Mucosa of stomach (tissue), 1 donor: ENCODE results near the gene MAP3K20.
A peak's percentile ranks its signal among the peaks of the same experiment; 100 is the strongest.
"Not testable (repeated sequence)": the region's sequence is repeated elsewhere in the genome, so short reads cannot be mapped to it uniquely, and the experiment has no call there.

Source experiments
- H3K27me3 ChIP-seq: one replicate; pipeline ENCODE4 v1.7.0; 2013; ENCODE audit warnings: mild to moderate bottlenecking, low read length; ENCODE audit not compliant: control insufficient read depth, insufficient read depth
- H3K36me3 ChIP-seq: one replicate; pipeline ENCODE4 v1.7.0; 2013; ENCODE audit warnings: low read length; ENCODE audit not compliant: control insufficient read depth, insufficient read depth
- H3K4me1 ChIP-seq: one replicate; pipeline ENCODE4 v1.7.0; 2013; ENCODE audit warnings: mild to moderate bottlenecking, low read length; ENCODE audit not compliant: control insufficient read depth, insufficient read depth
- H3K4me3 ChIP-seq: one replicate; pipeline ENCODE4 v1.7.0; 2013; ENCODE audit warnings: low read length
- H3K9ac ChIP-seq: one replicate; pipeline ENCODE4 v1.7.0; 2013; ENCODE audit warnings: mild to moderate bottlenecking, low read length, moderate library complexity
- H3K9me3 ChIP-seq: one replicate; pipeline ENCODE4 v1.7.0; 2013; ENCODE audit warnings: mild to moderate bottlenecking, low read length, moderate library complexity; ENCODE audit not compliant: control insufficient read depth
- donor health status: Pancreatic carcinoma.

Gene MAP3K20

GRCh38 chr2:173075781-173076580, at the start of gene MAP3K20:
MAP3K20 (plus strand) TSS chr2:173075846; CDS start chr2:173091032, 15,186 bp downstream.
- H3K4me3 ChIP-seq = peak within 1 kb of the TSS; percentile 60
- H3K27me3 ChIP-seq = no peaks in the 10 kb centered on the region
- H3K9ac ChIP-seq = peak within 1 kb of the TSS; percentile 92
- H3K36me3 ChIP-seq = no peaks in the 10 kb centered on the region
- no peaks in the 10 kb centered on the region for H3K9me3 ChIP-seq
- H3K4me1 ChIP-seq = no peaks in the 10 kb centered on the region

GRCh38 chr2:173026479-173026878, 49.2 kb upstream of the MAP3K20 start:
- Histone ChIP-seq H3K9me3 (no peaks in the 10 kb centered on the region), H3K4me1 (peaks cover 4% of the 10 kb centered on the region)

DNA sequence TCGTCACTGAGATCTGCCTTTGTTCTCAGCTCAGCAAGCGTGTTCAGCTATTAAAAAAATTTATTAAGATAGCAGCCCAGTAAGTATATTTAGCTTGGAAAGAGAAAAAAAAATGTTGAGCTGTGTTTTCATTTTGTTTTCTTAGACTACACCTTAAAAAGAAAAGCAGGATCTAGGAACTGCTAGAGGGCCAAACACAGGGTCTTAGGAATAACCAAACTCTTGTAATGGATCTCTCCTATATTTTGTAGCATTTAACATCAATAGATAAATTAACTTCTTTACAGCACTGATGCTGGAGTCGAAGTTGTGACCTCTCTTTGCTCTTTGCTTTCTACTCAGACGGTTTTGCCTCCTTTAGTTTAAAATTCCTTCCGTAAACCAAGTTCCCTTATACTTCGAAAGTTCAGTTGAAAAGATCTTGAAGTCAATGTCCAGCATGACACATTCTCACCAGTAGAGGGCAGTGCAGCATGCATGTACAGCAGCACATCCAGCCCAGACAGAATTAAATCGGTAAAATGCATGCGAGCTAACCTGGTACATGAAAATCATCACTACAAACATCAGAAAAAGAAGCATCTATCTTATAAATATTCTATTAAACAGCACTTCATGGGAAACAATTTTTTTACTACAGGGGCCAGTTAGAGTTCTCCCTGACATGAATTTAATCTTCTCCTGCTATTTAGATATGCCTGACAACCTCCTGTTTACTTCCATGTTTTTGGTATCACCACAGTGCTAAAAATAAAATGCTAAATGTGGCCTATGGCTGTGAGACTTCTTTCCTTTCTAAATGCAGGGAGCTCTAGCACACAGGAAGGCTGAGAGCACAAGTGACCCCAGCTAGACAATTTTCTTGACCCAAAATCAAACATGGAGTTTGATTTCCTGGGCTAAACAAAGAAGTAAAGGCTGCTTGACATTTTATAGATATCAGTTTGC, 48.2 kb upstream of the MAP3K20 start:
- peaks cover 4% of the 10 kb centered on the region for H3K4me1 ChIP-seq
- H3K9me3 ChIP-seq = no peaks in the 10 kb centered on the region
- H3K9ac ChIP-seq = no peak overlapping the region
- no peaks in the 10 kb centered on the region for H3K27me3 ChIP-seq
- H3K4me3 ChIP-seq = no peak overlapping the region
- no peaks in the 10 kb centered on the region for H3K36me3 ChIP-seq

More at GRCh38 chr2:173026479-173026878, 49.2 kb upstream of the MAP3K20 start:
- H3K27me3 ChIP-seq = no peaks in the 10 kb centered on the region
- no peak overlapping the region for H3K9ac ChIP-seq
- no peak overlapping the region for H3K4me3 ChIP-seq
- H3K36me3 ChIP-seq = no peaks in the 10 kb centered on the region

GRCh38 chr2:173028141-173028540, 47.5 kb upstream of the MAP3K20 start:
- Histone ChIP-seq H3K9ac (no peak overlapping the region), H3K36me3 (no peaks in the 10 kb centered on the region), H3K27me3 (no peaks in the 10 kb centered on the region), H3K4me1 (peaks cover 4% of the 10 kb centered on the region), H3K9me3 (no peaks in the 10 kb centered on the region), H3K4me3 (no peak overlapping the region)

- no peak overlapping the region for H3K9ac ChIP-seq
- peaks cover 4% of the 10 kb centered on the region for H3K4me1 ChIP-seq
- no peaks in the 10 kb centered on the region for H3K27me3 ChIP-seq
- H3K9me3 ChIP-seq = no peaks in the 10 kb centered on the region
- H3K36me3 ChIP-seq = no peaks in the 10 kb centered on the region
- H3K4me3 ChIP-seq = no peak overlapping the region
Observed at GRCh38 chr2:173028671-173029070, 47.0 kb upstream of the MAP3K20 start.

DNA sequence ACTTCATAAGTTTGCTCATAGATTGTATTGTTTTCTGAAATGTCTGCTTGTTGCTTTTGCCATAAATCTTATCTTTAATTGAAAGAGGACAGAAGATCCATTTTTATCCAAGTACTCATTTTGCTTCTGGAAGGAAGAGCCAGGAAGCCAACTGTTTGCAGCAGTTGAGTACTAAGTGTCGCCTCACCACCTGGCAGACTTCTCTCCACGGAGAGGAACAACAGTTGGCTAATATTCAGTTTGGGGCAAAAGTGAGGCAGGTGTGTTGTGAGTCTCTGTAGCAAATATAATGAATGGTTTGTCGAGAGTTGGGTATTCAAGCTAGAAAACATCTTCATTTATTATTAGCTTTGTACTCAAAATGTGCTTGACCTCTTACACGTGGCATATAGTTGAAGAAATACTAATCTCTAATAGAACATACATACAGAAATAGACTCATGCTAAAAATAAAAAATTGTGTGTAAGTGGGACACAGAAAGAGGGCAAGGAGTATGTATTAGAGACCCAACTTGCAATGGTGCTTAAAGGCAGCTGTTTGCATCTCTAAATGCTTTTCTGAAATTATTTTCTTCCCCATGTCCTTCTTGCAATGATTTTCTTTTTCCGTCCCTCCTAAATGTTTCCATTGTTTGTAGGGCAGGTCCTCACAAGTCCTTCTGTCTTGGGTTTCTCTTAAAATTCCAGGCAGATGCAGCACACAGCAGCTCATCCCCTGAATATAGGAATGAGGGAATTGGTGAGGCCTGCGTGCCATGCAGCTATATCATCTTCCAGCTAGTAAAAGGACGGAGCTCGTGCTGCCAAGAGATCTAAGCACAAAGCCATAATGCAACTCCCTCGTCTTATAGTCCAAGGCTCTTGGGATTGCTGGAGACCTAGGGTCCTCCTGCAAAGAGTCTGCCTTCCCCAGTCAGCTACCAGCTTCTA, 44.8 kb upstream of the MAP3K20 start:
- H3K4me1 ChIP-seq = peaks cover 5% of the 10 kb centered on the region

GRCh38 chr2:173032032-173032431, 43.6 kb upstream of the MAP3K20 start:
- no peaks in the 10 kb centered on the region for H3K27me3 ChIP-seq
- H3K9ac ChIP-seq = no peak overlapping the region
- no peaks in the 10 kb centered on the region for H3K9me3 ChIP-seq
- no peaks in the 10 kb centered on the region for H3K36me3 ChIP-seq
- no peak overlapping the region for H3K4me3 ChIP-seq
- H3K4me1 ChIP-seq = peaks cover 11% of the 10 kb centered on the region

More for the DNA sequence above, 44.8 kb upstream of the MAP3K20 start:
- Histone ChIP-seq H3K9me3 (no peaks in the 10 kb centered on the region), H3K9ac (no peak overlapping the region), H3K27me3 (no peaks in the 10 kb centered on the region), H3K36me3 (no peaks in the 10 kb centered on the region), H3K4me3 (no peak overlapping the region)

- no peak overlapping the region for H3K9ac ChIP-seq
- peaks cover 11% of the 10 kb centered on the region for H3K4me1 ChIP-seq
- no peaks in the 10 kb centered on the region for H3K9me3 ChIP-seq
- no peaks in the 10 kb centered on the region for H3K36me3 ChIP-seq
- H3K4me3 ChIP-seq = no peak overlapping the region
- no peaks in the 10 kb centered on the region for H3K27me3 ChIP-seq
Observed at GRCh38 chr2:173033084-173033483, 42.6 kb upstream of the MAP3K20 start.

GRCh38 chr2:173034143-173034542, 41.5 kb upstream of the MAP3K20 start:
- Histone ChIP-seq H3K4me1 (peaks cover 14% of the 10 kb centered on the region), H3K27me3 (no peaks in the 10 kb centered on the region), H3K4me3 (no peak overlapping the region), H3K9me3 (no peaks in the 10 kb centered on the region), H3K36me3 (no peaks in the 10 kb centered on the region), H3K9ac (no peak overlapping the region)

DNA sequence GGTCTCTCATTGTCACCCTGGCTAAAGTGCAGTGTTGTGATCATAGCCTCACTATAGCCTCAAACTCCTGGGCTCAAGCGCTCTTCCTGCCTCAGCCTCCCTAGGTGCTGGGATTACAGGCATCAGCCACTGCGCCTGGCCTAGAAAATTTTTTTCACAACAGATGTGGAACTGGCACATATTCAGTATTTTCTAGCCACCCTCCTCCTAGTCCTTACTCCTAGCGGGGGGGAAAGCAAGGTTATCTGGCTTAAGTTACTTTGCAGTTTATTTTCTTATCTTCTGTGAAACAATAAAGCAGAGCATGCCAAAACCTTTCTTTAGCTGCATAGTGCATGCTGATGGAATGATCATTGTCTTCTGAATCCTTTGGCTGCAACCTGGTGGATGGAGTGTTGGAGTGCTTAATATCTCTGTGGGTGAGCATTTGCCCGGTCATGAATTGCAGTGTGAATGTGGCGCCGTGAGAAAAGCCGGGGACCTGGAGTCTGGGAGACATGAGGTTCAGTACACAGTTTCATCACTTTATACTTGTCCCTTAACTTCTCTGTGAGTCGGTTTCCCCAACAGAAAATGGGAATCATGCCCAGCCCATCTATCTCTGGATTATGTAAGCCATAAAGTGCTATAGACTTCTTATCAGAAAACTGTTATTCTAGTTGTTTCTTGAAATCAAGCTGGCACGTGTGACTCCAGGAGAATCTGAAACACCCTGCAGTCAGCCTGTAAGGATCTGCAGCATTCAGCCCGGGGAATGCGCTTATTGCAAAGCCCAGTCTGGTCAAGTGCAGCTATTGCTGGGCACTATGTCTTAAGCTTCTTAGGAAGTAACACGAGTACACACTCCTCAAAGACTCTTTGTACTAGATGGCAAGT, 38.2 kb upstream of the MAP3K20 start:
- H3K36me3 ChIP-seq = no peaks in the 10 kb centered on the region
- H3K9ac ChIP-seq = no peak overlapping the region

DNA sequence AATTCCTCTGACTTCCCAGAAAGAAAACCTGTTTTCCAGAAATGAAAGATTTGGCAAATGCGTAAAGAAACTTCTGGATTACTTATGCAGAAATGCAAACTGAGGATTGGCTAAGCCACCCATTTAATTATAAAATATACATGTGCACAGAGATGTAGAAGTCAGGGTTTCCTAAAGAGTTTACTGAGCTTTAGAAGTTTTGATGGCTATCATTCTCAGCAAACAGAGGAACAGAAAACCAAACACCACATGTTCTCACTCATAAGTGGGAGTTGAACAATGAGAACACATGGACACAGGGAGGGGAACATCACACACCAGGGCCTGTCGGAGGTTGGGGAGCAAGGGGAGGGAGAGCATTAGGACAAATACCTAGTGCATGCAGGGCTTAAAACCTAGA, 37.4 kb upstream of the MAP3K20 start:
- H3K27me3 ChIP-seq, H3K4me3 ChIP-seq, H3K36me3 ChIP-seq, H3K9ac ChIP-seq, H3K9me3 ChIP-seq: not testable (repeated sequence)
- peaks cover 14% of the 10 kb centered on the region for H3K4me1 ChIP-seq

More for the DNA sequence above, 38.2 kb upstream of the MAP3K20 start:
- Histone ChIP-seq H3K9me3 (no peaks in the 10 kb centered on the region), H3K27me3 (no peaks in the 10 kb centered on the region), H3K4me1 (peaks cover 14% of the 10 kb centered on the region), H3K4me3 (no peak overlapping the region)
